ENCODE measurements around the gene MED8.
"Not testable (repeated sequence)": the region's sequence is repeated elsewhere in the genome, so short reads cannot be mapped to it uniquely, and the experiment has no call there.

Gene MED8

DNA sequence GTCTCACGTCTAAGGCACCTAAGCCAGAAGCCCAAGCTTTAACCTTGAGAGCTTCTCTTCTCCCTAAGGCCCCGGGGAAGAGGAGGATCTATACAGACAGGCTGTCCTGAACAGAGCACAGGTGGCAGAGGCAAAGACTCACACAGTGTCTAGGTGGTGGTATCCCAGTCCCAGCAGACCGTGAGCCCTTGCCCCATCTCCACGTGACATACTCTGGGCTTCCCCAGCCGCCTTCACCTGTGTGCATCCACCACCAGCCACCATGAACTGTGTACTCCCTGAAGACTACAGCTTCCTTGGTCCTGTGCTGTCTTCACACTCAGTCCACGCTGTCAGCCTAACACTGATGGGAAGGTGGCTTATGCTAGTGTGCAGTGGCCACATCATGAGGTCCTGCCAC is 31.8 kb upstream of the MED8 start:
- no peak for DNase-seq

- DNase-seq: no peak
These were observed 31.3 kb upstream of the MED8 start for GRCh38 chr1:43420874-43421273.

DNA sequence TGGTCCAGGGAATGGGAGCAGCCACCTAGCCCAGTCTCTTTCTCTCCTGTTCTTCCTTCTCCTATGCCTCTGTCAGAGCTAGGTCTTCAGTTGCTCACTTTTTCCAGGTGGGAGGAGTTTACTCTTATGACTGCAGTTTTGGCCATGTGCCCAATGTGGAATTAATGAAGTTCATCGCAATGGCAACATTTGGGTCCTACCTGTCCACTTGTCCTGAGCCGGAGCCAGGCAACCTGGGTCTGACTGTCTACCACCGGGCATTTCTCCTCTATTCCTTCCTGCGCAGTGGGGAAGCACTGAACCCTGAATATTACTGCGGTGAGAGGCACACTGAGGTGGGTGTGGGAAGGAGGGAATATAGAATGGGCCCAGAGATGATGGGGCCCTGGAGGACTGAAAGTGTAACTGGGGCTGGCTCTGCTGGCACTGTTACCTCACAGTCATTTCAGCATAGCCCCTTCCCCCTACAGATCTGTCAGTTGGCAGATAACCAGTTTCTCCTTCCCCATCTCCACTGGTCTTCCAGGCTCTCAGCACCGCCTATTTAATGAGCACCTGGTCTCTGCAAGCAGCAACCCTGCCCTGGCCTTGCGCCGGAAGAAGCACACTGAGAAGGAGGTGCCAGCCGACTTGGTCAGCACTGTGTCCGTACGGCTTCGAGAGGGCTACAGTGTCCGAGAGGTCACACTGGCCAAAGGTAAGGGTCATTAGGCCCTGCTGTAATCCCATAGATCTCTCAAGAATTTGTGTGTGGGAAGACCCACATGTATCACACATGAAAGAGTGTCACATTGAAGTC is 30.2 kb upstream of the MED8 start:
- DNase-seq: no peak

DNA sequence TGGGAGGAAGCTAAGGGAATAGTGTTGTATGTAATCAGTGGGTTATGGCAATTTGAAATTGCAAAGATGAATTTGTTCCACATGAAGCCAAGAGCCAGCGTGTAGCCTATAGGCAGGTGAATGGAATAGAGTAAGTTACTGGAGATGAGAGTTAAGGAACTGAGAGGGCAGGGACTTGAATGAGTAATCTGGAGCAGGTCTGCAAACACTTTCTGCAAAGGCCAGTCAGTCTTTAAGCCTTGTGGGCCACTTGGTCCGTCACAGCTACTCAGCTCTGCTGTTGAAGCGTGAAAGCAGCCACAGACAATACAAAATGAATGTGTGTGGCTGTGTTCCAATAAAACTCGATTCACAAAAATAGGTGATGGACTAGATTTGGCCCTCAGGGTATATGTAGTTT is 29.3 kb upstream of the MED8 start:
- DNase-seq: no peak

DNA sequence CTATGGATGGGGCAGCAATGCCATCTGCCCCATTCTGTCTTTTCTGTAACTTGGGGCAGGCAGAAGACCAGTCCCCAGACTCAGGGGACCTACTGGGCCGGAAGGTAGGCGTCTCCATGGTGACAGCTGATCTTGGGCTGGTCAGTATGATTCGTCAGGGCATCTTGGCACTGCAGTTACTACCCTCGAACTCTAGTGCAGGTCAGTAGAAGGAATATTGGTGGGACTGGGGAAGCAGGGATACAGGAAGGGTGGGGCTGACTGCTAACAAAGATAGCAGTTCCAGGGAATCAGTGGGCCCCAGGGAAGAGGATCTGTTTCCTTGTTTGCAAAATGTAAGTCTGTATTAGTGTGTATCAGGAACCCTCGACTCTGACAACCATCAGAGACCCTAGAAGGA is 26.3 kb upstream of the MED8 start:
- no peak for DNase-seq

- peak; percentile 58 to 70 for DNase-seq
These were observed 25.1 kb upstream of the MED8 start for GRCh38 chr1:43414634-43415223.

- DNase-seq: not testable (repeated sequence)
These were observed 23.8 kb upstream of the MED8 start for GRCh38 chr1:43413426-43413825.

DNA sequence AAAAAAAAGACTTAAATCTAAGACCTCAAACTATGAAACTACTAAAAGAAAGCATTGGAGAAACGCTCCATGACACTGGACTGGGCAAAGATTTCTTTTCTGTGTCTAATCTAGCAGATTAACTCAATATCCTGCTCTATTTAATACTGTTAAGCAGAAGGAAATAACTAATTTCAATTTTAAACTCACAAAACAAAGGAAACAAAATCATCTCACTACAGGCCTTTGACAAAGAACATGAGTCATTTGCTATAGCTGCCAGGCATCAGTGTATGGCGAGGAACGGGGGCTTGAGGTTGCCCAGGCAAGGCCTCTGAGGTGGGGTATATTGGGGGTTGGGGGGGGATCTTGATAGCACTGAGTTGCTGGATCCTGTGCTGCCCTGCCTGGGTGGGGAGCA is 21.0 kb upstream of the MED8 start:
- DNase-seq: no peak

DNA sequence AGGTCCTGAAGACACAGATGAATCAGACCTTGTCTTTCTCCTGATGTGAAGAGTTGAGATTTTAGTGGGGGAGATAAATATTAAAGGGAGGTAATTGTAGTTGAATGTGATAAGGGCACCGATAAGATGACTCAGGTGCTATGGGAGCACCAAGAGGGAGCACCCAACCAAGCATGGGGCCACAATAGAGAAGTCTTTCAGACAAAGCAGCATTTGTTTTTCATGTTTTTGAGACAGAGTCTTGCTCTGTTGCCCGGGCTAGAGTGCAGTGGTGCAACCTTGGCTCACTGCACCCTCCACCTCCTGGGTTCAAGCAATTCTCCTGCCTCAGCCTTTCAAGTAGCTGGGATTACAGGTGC is 16.3 kb upstream of the MED8 start:
- no peak for DNase-seq

GRCh38 chr1:43405219-43405875 is 15.7 kb upstream of the MED8 start:
- DNase-seq: no peak

DNA sequence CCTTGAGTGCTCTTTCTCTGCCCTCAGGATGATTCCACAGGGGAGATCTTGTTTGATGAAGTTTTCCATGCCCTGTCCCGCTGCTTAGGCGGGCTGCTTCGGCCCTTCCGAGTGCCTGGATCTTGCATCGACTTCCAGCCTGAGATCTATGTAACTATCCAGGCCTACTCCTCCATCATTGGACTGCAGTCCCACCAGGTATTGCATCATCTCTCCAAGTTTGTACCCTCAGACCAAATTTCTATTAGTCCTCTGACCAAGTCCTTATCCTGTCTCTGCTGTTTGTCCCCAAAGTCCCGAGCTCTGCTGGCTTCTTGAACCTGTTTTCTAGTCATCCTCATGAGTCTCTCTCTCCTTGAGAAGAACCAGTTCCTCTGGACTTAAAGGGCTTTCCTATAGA is 14.8 kb upstream of the MED8 start:
- DNase-seq: no peak

GRCh38 chr1:43402089-43402865 is 12.7 kb upstream of the MED8 start:
- DNase-seq: no peak

- not testable (repeated sequence) for DNase-seq
These were observed 10.8 kb upstream of the MED8 start for GRCh38 chr1:43400441-43400840.

DNA sequence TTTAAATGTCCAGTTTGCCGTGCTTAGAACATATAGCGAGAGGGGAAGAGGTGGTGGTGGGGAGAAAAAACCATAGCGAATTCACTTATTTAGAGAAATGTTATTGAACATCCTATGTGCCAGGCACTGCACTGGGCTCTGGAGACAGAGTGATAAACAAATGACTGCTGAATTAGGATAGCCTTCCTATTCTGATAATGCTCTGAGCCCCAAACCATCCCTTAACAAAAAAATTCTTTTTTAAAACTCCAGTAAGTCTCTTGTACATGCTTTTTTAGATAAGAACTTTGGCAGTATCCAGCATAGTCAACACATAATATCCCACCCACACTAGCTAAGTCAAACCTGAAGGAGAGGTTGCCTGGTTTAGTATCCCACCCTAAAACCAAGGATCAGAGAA is 8.6 kb upstream of the MED8 start:
- DNase-seq: no peak

GRCh38 chr1:43396059-43396458 is 6.5 kb upstream of the MED8 start:
- DNase-seq: no peak

- no peak for DNase-seq
These were observed 5.9 kb upstream of the MED8 start for GRCh38 chr1:43395523-43395922.

GRCh38 chr1:43392702-43393101 is 3.1 kb upstream of the MED8 start:
- DNase-seq: no peak

DNA sequence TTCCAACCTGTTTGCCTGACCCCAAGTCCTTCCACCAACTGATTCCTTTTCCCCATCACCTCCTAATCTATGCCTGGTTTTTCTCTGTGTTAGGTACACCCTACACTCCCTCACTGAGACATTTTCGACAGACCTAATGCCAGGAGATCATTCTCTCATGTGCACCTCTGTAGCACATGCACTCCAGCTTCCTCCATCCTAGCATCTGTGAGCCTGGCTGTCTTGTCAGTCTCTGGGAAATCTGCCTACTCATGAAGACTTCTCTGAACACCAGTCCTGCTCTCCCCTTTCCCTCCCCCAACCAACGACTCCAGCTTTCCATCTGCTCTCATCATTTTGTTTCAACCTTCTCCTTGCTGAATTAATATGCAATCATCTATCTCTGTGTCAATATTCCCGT is 987 bp downstream of the MED8 start:
- DNase-seq: no peak

DNA sequence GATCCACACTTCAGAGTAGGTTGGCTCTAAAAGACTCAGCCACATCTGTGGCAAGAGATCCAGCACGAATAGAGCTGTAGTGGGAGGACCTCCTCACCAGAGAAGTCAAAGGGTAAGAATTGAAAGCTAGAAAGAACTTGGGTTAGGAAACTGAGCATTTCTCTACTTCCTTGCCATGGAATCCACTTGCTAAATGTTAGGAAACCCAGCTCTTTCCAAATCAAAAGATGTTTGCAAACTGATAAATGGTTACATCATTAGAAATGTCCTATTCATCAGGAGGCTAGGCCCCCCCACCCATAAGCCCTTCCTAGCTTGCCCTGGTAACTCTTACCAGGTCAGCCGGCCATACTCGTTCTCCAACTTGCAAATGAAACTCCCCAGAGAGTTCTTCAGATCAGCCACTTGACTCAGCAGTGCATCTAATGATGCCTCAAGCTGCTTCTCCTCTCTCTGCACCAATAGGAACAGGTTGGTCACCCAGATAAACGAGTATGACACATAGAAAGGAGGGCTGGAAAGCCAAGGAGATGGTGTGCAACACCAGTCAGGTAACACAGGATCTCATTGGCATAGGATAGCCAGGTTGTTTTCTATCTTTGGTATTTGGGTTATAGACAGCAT is 1.5 kb downstream of the MED8 start:
- DNase-seq: no peak

GRCh38 chr1:43386676-43387075 is 2.9 kb downstream of the MED8 start:
- no peak for DNase-seq

GRCh38 chr1:43383449-43383848 is 6.2 kb downstream of the MED8 start:
- DNase-seq: no peak

- no peak for DNase-seq
These were observed 7.4 kb downstream of the MED8 start for GRCh38 chr1:43382027-43382779.

Data from CD4-positive, alpha-beta T cell treated with Interleukin-1 beta for 1 hour (primary cell).